Measurements from ENCODE around the gene GPR158.
A peak's percentile ranks its signal among the peaks of the same experiment; 100 is the strongest.
"Not testable (repeated sequence)": the region's sequence is repeated elsewhere in the genome, so short reads cannot be mapped to it uniquely, and the experiment has no call there.

GPR158 gene, protein sequence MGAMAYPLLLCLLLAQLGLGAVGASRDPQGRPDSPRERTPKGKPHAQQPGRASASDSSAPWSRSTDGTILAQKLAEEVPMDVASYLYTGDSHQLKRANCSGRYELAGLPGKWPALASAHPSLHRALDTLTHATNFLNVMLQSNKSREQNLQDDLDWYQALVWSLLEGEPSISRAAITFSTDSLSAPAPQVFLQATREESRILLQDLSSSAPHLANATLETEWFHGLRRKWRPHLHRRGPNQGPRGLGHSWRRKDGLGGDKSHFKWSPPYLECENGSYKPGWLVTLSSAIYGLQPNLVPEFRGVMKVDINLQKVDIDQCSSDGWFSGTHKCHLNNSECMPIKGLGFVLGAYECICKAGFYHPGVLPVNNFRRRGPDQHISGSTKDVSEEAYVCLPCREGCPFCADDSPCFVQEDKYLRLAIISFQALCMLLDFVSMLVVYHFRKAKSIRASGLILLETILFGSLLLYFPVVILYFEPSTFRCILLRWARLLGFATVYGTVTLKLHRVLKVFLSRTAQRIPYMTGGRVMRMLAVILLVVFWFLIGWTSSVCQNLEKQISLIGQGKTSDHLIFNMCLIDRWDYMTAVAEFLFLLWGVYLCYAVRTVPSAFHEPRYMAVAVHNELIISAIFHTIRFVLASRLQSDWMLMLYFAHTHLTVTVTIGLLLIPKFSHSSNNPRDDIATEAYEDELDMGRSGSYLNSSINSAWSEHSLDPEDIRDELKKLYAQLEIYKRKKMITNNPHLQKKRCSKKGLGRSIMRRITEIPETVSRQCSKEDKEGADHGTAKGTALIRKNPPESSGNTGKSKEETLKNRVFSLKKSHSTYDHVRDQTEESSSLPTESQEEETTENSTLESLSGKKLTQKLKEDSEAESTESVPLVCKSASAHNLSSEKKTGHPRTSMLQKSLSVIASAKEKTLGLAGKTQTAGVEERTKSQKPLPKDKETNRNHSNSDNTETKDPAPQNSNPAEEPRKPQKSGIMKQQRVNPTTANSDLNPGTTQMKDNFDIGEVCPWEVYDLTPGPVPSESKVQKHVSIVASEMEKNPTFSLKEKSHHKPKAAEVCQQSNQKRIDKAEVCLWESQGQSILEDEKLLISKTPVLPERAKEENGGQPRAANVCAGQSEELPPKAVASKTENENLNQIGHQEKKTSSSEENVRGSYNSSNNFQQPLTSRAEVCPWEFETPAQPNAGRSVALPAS (N-terminal part only)

DNA sequence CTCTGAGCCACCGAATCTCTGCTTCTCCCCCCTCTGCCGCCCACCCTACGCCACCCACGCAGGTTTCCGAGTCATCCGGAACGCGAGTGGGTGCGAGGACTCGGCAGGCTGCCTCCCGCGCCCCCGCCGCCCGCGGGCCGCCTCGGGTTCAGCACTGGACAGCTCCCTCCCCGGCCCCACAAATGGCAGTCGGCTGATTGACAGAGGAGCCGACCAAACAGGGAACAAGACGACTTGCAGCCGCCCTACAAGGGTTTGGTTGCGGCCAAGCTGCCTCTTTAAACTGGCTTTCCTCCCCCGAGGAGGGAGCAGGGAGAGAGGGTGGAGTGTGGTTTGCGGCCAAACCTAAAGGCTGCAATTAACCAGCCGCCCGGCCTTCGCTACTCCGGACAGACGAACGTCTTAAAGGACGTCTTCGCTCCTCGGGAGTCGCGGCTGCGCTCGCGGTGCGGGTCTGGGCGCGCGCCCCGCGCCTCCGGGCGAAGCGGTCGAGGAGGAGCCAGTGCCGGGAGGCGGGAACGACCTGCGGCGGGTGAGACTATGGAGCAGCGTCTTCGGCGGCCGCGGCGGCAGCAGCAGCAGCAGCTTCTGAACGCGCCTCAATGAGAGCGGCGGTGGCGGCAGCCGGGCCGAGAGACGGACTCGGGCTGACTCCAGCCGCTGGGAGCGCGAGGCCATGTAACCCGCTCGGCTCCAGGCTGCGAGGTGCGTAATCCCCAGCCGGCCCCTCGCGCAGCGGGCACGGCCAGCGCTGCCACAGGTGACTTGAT, at the start of gene GPR158:
Gene GPR158 (plus strand): TSS at position 541 of the 770 bp plus-strand sequence. CDS start 420 bp downstream, outside the sequence.
- peak; percentile 92 for DNase-seq

DNA sequence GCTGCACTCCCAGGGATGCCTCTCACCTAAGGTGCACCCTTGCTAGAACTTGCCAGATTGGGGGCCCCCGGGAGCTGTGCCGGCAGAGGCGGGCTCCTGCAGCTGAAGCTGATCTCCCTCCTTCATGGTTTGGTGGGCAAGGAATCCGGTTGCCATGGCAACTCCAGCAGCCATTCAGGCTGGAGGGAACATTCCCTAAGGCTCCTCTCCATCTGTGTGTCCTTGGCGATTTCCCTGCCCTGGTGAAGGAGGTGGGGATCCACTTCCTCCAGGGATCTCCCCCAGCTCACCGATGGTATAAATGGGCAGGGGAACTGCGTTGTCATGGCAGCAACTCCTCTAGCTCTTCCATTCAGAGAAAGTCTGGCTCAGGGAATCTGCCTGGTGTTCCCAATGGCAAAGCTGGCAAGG, 49.6 kb upstream of the GPR158 start:
- no peak for DNase-seq

DNA sequence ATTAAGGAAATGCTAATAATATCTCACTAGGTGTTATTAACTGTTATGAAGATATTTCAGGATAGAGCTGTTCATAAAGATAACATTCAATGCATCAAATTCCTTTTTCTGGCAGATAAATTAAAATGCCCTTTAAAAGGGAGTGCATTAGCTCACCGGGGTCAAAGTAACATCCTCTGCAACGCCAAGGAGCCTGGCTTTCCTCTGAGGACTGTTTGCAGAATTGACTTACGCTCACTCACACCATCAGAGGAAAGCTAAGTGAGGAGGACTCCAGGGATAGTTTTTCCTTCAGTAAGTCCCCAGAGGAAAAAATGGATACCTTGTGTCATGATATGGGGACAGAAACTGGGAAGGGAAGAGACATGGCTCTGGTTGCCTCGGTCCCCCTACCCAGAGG, 45.2 kb upstream of the GPR158 start:
- no peak for DNase-seq

DNA sequence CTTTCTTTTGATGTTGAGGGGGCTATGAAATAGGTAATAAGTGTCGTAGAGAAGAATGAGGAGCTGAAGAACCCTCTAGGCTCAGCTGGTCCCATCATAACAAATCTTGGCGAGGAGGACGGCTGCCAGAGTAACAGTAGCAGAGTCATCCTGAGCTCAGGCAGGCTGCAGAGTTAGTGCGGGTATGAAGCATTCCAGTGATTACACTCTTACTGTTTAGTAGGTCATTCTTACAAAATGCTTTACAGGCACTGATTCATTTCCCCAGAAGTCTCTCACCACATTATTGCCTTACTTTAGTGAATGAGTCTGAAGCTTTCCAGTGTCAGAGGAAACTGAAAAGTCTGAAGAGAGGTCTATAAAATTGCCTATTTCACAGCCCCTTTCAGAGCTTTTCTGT, 43.9 kb upstream of the GPR158 start:
- DNase-seq: no peak

DNA sequence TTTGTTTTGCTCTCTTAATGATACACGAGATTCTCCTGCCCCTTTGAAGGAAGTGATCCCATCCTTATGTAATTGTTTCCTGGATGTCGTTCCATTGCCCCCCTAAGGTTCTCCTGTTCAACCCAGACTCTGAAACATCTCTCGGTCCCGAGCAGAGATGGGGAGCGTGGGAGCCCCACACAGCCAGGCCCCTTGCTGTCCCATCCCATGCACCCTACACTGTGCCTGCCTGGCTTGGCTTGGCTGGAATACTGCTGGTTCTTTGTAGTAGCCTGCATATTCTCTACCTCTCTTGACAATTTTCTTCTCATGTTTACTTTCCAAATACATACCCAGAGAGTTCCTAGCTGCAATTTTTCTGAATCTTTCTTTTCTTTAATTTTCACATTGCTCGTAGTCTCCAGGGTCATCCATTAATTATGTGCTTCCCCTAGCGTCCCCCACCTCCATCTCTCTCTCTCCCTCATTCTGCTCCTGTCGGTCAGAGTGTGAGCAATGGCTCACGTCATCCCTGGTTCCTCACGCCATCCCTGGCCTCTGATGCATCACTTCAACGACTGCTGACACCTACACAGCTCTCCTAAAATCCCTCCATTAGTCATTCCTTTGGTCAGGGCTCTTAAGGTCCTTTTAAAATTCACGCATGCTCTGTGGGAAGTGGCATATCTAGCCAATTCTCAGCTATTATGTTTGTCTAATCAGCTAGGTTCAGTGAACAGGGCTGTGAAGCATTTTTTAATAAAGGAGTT, 32.5 kb upstream of the GPR158 start:
- no peak for DNase-seq

DNA sequence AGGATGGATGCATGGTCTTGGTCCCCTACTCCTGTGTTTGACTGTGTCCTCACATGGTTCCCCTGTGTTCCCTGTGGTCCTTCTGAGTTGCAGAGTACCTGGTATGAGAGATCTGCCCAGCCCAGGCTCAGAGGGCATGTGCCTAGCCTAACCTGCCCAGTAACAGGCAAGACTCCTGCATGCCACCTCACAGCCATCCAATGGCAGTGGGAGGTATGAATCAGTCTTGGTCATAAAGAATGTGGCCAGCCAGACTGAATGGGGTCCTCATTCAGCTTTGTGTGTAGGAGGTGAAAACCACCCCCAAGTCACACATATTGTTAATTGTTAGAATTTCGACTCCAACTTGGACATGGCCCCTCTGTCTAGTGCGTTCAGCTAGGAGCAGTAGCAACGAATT, 17.2 kb upstream of the GPR158 start:
- DNase-seq: no peak

DNA sequence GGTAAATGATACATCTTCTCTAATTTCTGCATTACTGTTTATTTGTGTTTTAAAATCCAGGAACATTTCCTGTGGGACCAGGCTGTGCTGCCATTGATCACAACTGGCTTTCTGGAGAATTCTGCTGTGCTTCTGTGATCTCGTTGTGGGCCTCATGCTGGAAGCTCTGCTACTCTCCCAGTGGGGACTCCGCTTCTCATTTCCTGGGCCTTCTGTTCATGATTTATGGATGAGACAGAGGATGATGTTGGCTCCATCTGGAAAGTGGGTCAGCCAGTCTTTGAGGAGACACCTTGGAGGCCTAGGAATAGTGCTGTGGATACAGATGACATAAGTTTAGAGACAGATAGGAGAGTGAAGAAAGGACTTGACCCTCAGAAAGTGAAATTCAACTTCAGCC, 15.2 kb upstream of the GPR158 start:
- no peak for DNase-seq

DNA sequence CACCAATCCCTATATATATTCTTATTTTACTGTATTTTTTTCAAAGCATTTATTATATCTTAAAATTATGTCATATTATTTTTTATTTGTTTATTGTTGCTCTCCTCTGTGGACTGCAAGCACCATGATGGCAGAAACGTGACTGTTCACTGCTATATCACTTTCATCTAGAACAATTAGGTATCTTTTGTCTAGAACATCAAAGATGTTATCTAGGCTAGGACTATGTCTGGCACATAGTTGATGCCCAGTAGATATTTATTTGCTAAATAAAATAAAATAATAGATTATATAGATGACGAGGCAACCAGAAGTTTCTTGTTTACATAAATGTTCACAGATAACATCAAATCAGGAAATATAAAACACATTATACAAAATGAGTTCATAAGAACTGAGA, 12.4 kb upstream of the GPR158 start:
- DNase-seq: no peak

DNA sequence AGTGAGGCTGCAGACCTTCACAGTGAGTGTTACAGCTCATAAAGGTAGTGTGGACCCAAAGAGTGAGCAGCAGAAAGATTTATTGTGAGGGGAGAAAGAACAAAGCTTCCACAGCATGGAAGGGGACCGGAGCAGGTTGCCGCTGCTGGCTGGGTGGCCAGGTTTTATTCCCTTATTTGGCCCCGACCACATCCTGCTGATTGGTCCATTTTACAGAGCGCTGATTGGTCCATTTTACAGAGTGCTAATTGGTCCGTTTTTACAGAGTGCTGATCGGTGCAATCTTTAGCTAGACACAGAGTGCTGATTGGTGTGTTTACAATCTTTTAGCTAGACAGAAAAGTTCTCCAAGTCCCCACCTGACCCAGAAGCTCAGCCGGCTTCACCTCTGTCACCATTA, 11.3 kb upstream of the GPR158 start:
- not testable (repeated sequence) for DNase-seq

DNA sequence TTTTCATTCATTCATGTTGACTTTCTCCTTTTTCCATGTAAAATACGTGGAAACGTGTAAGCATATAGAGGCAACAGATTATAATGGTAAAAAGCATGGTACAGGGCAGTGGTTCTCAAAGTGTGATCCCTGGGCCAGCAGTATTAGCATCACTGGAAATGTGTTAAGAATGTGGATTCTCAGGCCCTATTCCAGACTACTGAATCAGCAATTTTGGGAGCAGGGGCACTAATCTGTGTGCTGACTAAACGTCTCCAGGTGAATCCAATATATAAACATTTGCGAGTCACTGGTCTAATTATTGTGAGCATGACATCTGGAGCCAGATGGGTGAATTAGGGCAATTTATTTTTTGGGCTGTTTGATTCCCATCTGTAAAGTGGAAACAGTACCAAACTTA, 5.1 kb upstream of the GPR158 start:
- no peak for DNase-seq

DNA sequence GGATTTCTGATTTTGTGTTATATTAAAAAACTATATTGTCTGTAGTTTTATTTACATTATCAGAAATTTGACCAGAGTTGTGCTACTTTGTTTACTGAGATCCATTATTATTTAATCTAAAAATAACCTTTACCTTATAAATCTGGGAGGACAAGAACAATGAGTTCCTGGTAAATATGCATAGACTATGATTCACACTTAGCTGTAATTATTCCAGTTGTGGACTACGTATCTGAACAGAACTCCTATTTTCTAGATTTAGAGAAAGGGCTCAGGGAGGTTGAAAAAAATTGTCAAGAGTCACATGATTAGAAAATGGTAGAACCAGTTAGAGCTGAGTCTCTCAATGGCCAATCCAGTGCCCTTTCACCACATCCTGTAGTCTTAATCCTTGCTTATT, 4.2 kb upstream of the GPR158 start:
- no peak for DNase-seq

DNA sequence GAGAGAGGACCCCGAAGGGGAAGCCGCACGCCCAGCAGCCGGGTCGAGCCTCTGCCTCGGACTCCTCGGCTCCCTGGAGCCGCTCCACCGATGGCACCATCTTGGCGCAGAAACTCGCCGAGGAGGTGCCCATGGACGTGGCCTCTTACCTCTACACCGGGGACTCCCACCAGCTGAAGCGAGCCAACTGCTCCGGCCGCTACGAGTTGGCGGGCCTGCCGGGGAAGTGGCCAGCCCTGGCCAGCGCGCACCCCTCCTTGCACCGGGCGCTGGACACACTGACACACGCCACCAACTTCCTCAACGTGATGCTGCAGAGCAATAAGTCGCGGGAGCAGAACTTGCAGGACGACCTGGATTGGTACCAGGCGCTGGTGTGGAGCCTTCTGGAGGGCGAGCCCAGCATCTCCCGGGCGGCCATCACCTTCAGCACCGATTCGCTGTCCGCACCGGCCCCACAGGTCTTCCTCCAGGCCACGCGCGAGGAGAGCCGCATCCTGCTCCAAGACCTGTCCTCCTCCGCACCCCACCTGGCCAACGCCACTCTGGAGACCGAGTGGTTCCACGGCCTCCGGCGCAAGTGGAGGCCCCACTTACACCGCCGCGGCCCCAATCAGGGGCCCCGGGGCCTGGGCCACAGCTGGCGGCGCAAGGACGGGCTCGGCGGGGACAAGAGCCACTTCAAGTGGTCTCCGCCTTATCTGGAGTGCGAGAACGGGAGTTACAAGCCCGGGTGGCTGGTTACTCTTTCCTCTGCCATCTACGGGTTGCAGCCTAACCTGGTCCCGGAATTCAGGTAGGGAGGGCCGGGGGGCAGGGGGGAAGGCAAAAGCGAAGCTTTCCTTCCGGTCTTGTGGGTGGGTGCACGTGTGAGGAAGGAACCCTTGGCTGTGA, 973 bp downstream of the GPR158 start:
- DNase-seq: no peak

DNA sequence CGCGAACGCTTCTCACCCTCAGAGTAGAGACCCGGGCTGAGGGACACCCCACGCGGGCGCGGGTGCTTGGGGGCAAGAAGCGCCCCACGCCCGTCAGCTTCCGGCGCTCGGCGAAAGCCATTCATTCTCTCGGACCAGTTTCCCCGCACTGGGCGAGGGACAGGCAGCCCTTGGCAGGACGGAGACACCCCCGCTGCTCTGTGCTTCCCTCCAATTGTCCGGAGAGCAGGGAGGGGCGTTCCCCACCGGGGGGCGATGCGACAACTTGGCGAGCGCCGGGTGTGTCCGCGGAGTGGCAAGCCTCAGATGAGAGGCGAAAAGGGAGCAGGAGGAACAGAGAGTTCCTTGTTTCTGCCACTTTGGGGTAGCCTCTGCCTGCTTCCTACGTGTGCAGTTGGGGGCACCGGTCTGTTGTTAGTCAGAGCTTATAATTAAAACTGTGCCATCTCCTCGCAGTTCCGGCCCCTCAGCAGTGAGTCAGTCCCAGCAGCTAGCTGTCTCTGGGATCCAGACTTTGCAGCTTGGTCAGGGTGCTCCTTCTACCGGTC, 1.7 kb downstream of the GPR158 start:
- no peak for DNase-seq

DNA sequence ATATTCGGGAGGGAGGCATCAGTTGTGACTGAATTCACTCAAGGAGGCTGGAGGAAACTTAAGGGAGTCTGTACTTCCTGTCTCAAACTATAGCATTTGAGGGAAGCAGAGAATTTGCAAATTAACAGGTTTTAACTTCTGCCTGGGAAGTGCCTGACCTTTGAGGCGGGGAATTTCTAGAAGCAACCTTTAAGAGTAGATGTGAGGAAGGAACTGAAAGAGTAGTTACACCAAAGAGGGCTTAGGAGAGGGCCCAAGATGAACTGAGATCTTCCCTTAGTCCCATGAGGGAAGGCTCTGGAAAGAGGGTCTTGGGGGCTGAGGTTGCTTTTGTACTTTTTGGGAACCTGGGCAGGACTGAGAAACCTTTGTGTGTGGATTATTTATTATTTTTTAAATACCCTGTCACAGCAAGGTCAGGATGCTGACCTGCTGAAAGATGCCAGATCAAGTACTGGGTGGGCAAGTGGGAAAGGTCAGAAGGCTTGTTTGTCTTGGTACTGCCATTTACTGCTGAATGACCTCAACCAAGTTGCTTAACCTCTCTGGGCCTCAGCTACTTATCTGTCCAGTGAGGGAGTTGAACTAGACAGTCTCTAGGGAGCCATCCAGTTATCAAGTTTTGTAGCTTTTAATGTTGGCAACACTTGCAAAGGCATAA, 2.4 kb downstream of the GPR158 start:
- DNase-seq: no peak

DNA sequence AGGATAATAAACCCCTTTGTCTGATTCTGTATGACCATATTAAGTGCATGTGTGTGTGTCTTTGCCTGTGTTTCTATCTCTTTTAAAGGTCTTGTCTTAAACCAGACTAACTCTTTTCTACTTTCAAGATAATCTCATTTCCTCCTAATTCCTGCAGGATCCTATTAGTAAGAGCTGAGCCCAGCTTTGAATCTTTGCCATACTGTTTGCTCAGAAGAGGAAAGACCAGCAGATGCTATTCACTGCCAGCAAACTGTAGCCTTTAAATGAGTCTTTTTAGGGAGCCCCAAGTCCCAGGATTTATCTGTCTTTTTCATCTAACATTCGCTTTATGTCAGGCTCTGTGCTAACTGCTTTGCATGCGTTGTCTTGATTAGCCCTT, 2.9 kb downstream of the GPR158 start:
- no peak for DNase-seq

DNA sequence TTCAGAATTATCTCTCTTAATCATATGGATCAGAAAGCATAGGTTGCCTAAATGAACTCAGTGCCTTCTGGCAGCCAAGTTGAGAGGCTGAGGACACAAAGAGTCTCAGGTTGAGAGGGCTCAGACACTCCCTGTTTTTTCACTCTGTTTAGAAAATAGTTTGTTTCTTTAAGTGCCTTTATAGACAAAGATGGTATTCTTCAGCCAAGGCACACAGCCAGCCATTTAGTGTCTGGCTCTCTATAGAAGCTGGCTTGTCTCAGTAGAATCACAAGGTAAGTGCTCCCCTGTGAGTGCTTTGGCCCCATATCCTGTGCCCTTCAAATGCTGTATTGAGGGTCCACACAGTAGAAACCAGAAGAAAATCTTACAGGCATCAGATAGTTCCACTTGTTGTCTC, 3.6 kb downstream of the GPR158 start:
- no peak for DNase-seq

DNA sequence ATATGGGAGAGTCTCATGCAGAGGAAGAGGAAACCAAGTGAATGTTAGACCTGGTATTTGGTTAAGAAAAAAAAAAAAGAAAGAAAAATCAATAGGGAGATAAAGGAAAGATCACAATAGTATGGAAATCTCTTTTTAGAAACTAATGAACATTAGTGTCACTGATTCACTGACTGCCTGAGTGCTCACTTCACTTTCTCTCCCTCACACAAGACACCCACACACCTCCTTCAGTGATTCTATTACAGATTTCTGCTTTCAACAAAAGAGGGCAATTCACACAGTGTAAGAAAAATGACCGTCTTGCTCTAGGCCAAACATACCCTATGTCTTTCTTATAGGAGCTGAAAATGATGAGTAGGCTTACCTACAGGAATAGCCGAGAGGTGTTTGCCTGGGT, 6.0 kb downstream of the GPR158 start:
- DNase-seq: no peak

DNA sequence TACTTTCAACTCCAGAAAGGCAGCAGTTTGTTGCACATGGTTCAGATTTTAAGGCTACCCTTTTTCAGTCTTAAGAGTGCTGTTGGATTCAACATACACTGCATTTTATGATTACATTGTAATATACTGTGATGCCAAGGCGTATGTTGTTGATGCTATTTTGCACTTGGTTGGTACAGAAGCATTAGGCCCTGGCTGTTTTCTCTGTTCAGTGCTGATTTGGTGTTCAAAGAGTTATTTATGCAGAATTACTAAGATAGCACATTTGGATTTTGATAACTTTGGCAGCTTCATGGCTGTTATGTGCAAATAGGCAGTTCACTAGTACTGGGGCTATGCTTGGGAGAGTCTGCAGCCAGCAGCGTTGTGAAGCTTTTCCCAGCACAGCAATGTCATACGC, 7.8 kb downstream of the GPR158 start:
- no peak for DNase-seq

DNA sequence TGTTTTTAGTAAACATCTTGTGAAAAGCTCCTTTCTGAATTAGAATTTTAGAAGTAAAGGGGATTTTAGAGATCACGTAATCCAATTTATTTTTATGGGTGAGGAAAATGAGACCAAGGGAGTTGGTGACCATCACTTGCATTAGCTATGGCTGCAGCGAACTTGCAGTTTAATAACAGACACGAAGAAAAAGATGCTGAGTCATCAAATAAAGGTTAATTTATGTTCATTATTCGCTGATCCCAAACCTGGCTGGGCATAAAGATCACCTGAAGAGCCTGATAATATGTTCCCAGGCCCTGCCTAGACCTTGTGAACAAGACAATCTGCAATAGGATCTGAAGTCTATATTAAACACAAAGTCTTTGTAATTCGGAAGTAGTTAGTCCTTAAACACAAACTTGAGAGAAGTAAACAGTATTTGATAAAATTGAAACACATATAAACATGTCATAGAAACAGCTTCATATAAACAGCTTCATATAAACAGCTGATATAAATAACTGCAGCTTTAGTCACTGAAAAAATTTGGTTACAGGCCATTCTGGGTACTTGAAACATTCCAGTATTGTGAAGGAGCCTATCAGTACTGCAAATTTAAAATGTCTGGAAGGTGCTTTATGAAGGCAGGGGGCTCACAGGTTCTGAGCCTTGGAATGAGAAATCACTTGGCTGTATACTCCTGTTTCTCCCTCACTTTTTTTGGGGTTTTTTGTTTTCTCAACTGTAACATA, 16.5 kb downstream of the GPR158 start:
- DNase-seq: no peak
